OCI-LY7 (cell line): ENCODE measurements around the gene OARD1.

ENCODE experiments used
- CTCF ChIP-seq: fragments of 200-600 bp; sonication (generic); conservative IDR thresholded peaks from 2 replicates; pipeline ENCODE4 v1.5.1; 2014; ENCODE audit warnings: mild to moderate bottlenecking, antibody characterized with exemption, low read length, moderate library complexity, mixed read lengths
- EZH2phosphoT487 ChIP-seq: fragments of 200-600 bp; sonication (generic); IDR thresholded peaks from 2 replicates; pipeline ENCODE4 v1.6.1; 2018; ENCODE audit warnings: low read depth, borderline replicate concordance, mild to moderate bottlenecking, mixed run types, antibody characterized with exemption, low read length, moderate library complexity, mixed read lengths

- TF ChIP-seq CTCF (no peak), EZH2phosphoT487 (no peak)
These were observed 54.5 kb downstream of the OARD1 start for GRCh38 chr6:41017663-41018062.
